ENCODE data around the gene HDAC2.

- TF ChIP-seq CTCF (IDR thresholded peaks at IDR 0.05; ENCODE audit: borderline replicate concordance, extremely low read depth, low read length, poor library complexity, severe bottlenecking) (peak; percentile 36), EZH2 (IDR thresholded peaks at IDR 0.05; ENCODE audit: borderline replicate concordance, low read depth, low read length, severe bottlenecking) (no peak)
Observed at GRCh38 chr6:113995634-113996033, 24.7 kb upstream of the HDAC2 start.

All from DND-41 (cell line).